ENCODE measurements around the gene PLCB1.
"Not testable (repeated sequence)": the region's sequence is repeated elsewhere in the genome, so short reads cannot be mapped to it uniquely, and the experiment has no call there.

PLCB1 gene

GRCh38 chr20:8635837-8636236 is 503.8 kb downstream of the PLCB1 start:
- no peak for DNase-seq

GRCh38 chr20:8639112-8639778 is 507.2 kb downstream of the PLCB1 start:
- DNase-seq = no peak

GRCh38 chr20:8640461-8640860 is 508.4 kb downstream of the PLCB1 start:
- DNase-seq = no peak

GRCh38 chr20:8642247-8642646 is 510.2 kb downstream of the PLCB1 start:
- DNase-seq = no peak

GRCh38 chr20:8644468-8644867 is 512.4 kb downstream of the PLCB1 start:
- not testable (repeated sequence) for DNase-seq

GRCh38 chr20:8645326-8645725 is 513.3 kb downstream of the PLCB1 start:
- DNase-seq = no peak

GRCh38 chr20:8646033-8646441 is 514.0 kb downstream of the PLCB1 start:
- no peak for DNase-seq

GRCh38 chr20:8646716-8647115 is 514.6 kb downstream of the PLCB1 start:
- no peak for DNase-seq

- no peak for DNase-seq
These were observed 515.9 kb downstream of the PLCB1 start for GRCh38 chr20:8647961-8648441.

GRCh38 chr20:8648466-8648865 is 516.4 kb downstream of the PLCB1 start:
- no peak for DNase-seq

- DNase-seq = no peak
These were observed 520.3 kb downstream of the PLCB1 start for GRCh38 chr20:8652396-8652795.

GRCh38 chr20:8654486-8654885 is 522.4 kb downstream of the PLCB1 start:
- DNase-seq = no peak

- DNase-seq = no peak
These were observed 524.3 kb downstream of the PLCB1 start for GRCh38 chr20:8656335-8656734.

- no peak for DNase-seq
These were observed 525.6 kb downstream of the PLCB1 start for GRCh38 chr20:8657664-8658063.

- DNase-seq = no peak
These were observed 526.0 kb downstream of the PLCB1 start for GRCh38 chr20:8658103-8658502.

GRCh38 chr20:8661229-8661952 is 529.3 kb downstream of the PLCB1 start:
- DNase-seq = no peak

- DNase-seq = no peak
These were observed 530.4 kb downstream of the PLCB1 start for GRCh38 chr20:8662433-8662954.

- DNase-seq = no peak
These were observed 531.4 kb downstream of the PLCB1 start for GRCh38 chr20:8663424-8663823.

- no peak for DNase-seq
These were observed 532.7 kb downstream of the PLCB1 start for GRCh38 chr20:8664778-8665177.

- DNase-seq = no peak
These were observed 535.2 kb downstream of the PLCB1 start for GRCh38 chr20:8667306-8667705.

GRCh38 chr20:8670207-8670892 is 538.3 kb downstream of the PLCB1 start:
- DNase-seq = no peak

- no peak for DNase-seq
These were observed 538.8 kb downstream of the PLCB1 start for GRCh38 chr20:8670893-8671215.

GRCh38 chr20:8671370-8671961 is 539.4 kb downstream of the PLCB1 start:
- no peak for DNase-seq
